NCI-H187 (cell line): ENCODE measurements around the gene HLF.
"Not testable (repeated sequence)": the region's sequence is repeated elsewhere in the genome, so short reads cannot be mapped to it uniquely, and the experiment has no call there.

Source experiments
- DNase-seq, 2 experiments: peaks; one replicate each; lab custom pipeline; 2025; lab: John Stamatoyannopoulos, UW

The HLF gene

GRCh38 chr17:55327225-55328088, 62.7 kb downstream of the HLF start:
- no peak for DNase-seq

GRCh38 chr17:55328514-55328913, 63.8 kb downstream of the HLF start:
- DNase-seq: not testable (repeated sequence)

- no peak for DNase-seq
Measured at GRCh38 chr17:55330344-55330933, 65.7 kb downstream of the HLF start.

GRCh38 chr17:55332296-55333041, 67.7 kb downstream of the HLF start:
- peak; percentile 69 to 87 for DNase-seq

GRCh38 chr17:55334285-55334684, 69.5 kb downstream of the HLF start:
- no peak for DNase-seq

GRCh38 chr17:55334881-55335540, 70.3 kb downstream of the HLF start:
- no peak for DNase-seq

GRCh38 chr17:55335625-55336024, 70.9 kb downstream of the HLF start:
- DNase-seq: no peak

- no peak for DNase-seq
Measured at GRCh38 chr17:55336426-55336825, 71.7 kb downstream of the HLF start.

GRCh38 chr17:55340176-55340575, 75.4 kb downstream of the HLF start:
- no peak for DNase-seq

GRCh38 chr17:55340686-55341085, 75.9 kb downstream of the HLF start:
- DNase-seq: no peak

GRCh38 chr17:55341432-55341831, 76.7 kb downstream of the HLF start:
- no peak for DNase-seq

GRCh38 chr17:55342800-55343585, 78.2 kb downstream of the HLF start:
- no peak for DNase-seq

- no peak for DNase-seq
Measured at GRCh38 chr17:55343900-55344513, 79.2 kb downstream of the HLF start.

- DNase-seq: no peak
Measured at GRCh38 chr17:55344514-55344997, 79.8 kb downstream of the HLF start.

GRCh38 chr17:55345132-55345531, 80.4 kb downstream of the HLF start:
- no peak for DNase-seq

GRCh38 chr17:55346658-55347057, 81.9 kb downstream of the HLF start:
- DNase-seq: no peak

- DNase-seq: no peak
Measured at GRCh38 chr17:55347341-55347740, 82.6 kb downstream of the HLF start.

- DNase-seq: no peak
Measured at GRCh38 chr17:55348749-55349354, 84.1 kb downstream of the HLF start.

GRCh38 chr17:55350825-55351205, 86.1 kb downstream of the HLF start:
- DNase-seq: no peak

GRCh38 chr17:55351226-55351625, 86.5 kb downstream of the HLF start:
- no peak for DNase-seq

GRCh38 chr17:55354010-55354409, 89.2 kb downstream of the HLF start:
- DNase-seq: no peak
